ENCODE results near the gene WDR6. TPM values are rescaled to one million over a fixed set of nuclear protein-coding genes. Genes with fewer than 3 reads are reported as not detected.
"Not testable (repeated sequence)": the region's sequence is repeated elsewhere in the genome, so short reads cannot be mapped to it uniquely, and the experiment has no call there.

WDR6 gene
- total and polyA plus RNA-seq, 7 experiments from 2014 or later, result 147 to 335 (median 198) TPM

DNA sequence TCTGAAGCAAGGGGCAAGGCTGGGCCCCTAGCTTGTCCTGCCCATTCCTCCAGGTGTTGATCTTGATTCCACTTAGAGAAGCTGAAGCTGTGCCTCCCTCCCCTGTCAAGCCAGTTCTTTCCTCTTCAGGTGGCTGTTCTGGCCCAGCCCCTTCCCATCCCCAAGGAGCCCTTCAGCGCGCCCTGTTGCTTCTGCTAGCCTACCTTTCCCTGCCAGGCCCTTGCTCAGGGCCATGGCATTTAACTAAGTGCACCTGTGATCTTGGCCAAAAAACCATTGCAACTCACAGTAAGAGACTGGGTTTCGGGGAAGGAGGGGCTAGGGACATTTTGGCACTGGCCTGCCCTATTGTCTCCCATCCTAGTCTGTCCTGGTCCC lies 1.9 kb upstream of the WDR6 start:
- Histone ChIP-seq H3K27ac (ENCODE audit: low read depth, low read length) (no peak overlapping the region), H3K27me3 (ENCODE audit: control insufficient read depth in 2 of 2, insufficient read depth in 2 of 2, low read length in 2 of 2) (no peaks in the 10 kb centered on the region), H3K36me3 (ENCODE audit: control insufficient read depth in 2 of 3, insufficient read depth in 3 of 3, low read length in 3 of 3) (peaks cover 0 to 4% (median 0%) of the 10 kb centered on the region in 3 experiments), H3K4me1 (ENCODE audit: control insufficient read depth in 2 of 2, insufficient read depth in 2 of 2, low read length in 2 of 2) (peaks cover 8 to 16% of the 10 kb centered on the region in 2 donors), H3K9me3 (ENCODE audit: control insufficient read depth in 2 of 3, low read length in 3 of 3) (no peaks in the 10 kb centered on the region), H3K4me3 (ENCODE audit: low read length) (no peak overlapping the region)
- ChIA-PET POLR2A (interaction anchor here (0.6 to 10.4 kb wide), 5 partner anchors 10 to 88 kb away, joined by 4 to 247 read pairs (median 38); partner anchors contain the start of genes DALRD3, NDUFAF3, P4HTM and QRICH1), CTCF (interaction anchor here (2.3 kb wide), 1 partner anchor 16 kb away, joined by 11 read pairs; the partner anchor contains the start of gene NDUFAF3)
- no peaks in the 10 kb centered on the region for H3K27me3 Mint-ChIP-seq
- H3K9me3 Mint-ChIP-seq, result peaks cover 0 to 3% (median 0%) of the 10 kb centered on the region in 11 donors
- H3K27ac Mint-ChIP-seq, result peak overlapping the region in 1 of 9 donors; percentile 48
- peaks cover 0 to 5% (median 0%) of the 10 kb centered on the region in 5 donors for H3K36me3 Mint-ChIP-seq
- ATAC-seq (no peak), DNase-seq (no peak)
- intact Hi-C loops (cut with micrococcal nuclease), result loop anchor here (5.0 to 10.0 kb wide), 4 partner anchors 88 to 560 kb away; partner anchors contain the start of genes PFKFB4 (in 2 of the 2), ARIH2 (in 1 of the 2), ATRIP (in 1 of the 2) and CCDC51 (in 1 of the 2)
- H3K4me3 Mint-ChIP-seq, result peak overlapping the region in 2 of 10 donors; percentile 14 to 45
- H3K4me1 Mint-ChIP-seq, result peaks cover 14 to 29% (median 24%) of the 10 kb centered on the region in 7 donors

DNA sequence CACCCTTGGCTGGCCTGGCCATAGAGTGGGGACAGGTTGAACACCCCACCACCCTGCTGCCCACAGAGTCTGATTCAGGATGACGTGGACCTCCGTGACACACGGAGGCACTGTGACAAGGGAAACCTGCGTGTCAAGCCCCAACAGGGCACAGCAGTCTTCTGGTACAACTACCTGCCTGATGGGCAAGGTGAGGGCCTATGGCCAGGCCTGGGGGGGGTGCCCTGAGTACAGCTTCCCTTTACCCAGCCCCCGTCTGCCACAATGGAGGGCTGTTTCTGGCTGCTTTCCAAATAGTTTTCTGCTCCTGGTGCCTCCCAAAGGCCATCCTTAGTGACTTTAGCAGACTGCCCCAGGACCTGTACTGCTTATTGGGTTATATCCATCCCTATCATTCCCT lies 1.2 kb upstream of the WDR6 start:
- H3K27ac ChIP-seq (ENCODE audit: low read depth, low read length), result no peak overlapping the region
- POLR2A ChIA-PET, result interaction anchor here (0.8 to 10.4 kb wide), 8 partner anchors 8 to 334 kb away, joined by 3 to 247 read pairs (median 9); partner anchors contain the start of genes DALRD3, IMPDH2, NDUFAF3 and P4HTM
- DNase-seq, result no peak

DNA sequence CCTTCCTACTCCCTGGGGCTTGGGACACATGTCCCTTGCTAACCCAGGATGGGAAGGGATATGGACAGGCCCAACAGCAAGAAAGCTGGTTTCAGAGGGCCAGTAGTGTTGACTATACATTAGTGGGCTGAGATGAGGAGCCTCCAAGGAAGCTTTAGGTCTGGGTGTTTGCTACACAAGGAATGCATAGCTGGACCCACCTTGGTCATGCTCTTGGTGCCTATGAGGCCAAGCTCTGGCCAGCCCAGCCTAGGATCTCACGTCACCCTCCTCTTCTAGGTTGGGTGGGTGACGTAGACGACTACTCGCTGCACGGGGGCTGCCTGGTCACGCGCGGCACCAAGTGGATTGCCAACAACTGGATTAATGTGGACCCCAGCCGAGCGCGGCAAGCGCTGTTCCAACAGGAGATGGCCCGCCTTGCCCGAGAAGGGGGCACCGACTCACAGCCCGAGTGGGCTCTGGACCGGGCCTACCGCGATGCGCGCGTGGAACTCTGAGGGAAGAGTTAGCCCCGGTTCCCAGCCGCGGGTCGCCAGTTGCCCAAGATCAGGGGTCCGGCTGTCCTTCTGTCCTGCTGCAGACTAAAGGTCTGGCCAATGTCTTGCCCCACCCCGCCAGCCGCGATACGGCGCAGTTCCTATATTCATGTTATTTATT lies 653 bp upstream of the WDR6 start:
- H3K27ac ChIP-seq (ENCODE audit: low read depth, low read length), result peak overlapping the region; percentile 90
- intact Hi-C loops (cut with micrococcal nuclease), result loop anchor here (1.0 to 10.0 kb wide), 16 partner anchors 15 to 668 kb away; partner anchors contain the start of genes DAG1 (in 2 of the 2), PFKFB4 (in 2 of the 2), QRICH1 (in 2 of the 2) and APEH (in 1 of the 2)
- peaks cover 14 to 29% (median 24%) of the 10 kb centered on the region in 7 donors for H3K4me1 Mint-ChIP-seq
- H3K36me3 ChIP-seq (ENCODE audit: control insufficient read depth in 2 of 3, insufficient read depth in 3 of 3, low read length in 3 of 3), result peaks cover 0 to 8% (median 0%) of the 10 kb centered on the region in 3 experiments
- DNase-seq, result peak in 1 of 9 donors; percentile 25
- H3K4me3 ChIP-seq (ENCODE audit: low read length), result peak overlapping the region; percentile 96
- H3K27me3 Mint-ChIP-seq, result no peaks in the 10 kb centered on the region
- ChIA-PET POLR2A (interaction anchor here (0.7 to 10.4 kb wide), 21 partner anchors 9 to 491 kb away, joined by 3 to 247 read pairs (median 5); partner anchors contain the start of genes ARIH2, DAG1, DALRD3 and IMPDH2), CTCF (interaction anchor here (0.7 to 2.3 kb wide), 16 partner anchors 10 to 462 kb away, joined by 3 to 25 read pairs (median 6); partner anchors contain the start of genes IMPDH2, KLHDC8B, NDUFAF3 and P4HTM)
- no peak for ATAC-seq
- H3K27me3 ChIP-seq (ENCODE audit: control insufficient read depth in 2 of 2, insufficient read depth in 2 of 2, low read length in 2 of 2), result no peaks in the 10 kb centered on the region
- peaks cover 8 to 16% of the 10 kb centered on the region in 2 donors for H3K4me1 ChIP-seq (ENCODE audit: control insufficient read depth in 2 of 2, insufficient read depth in 2 of 2, low read length in 2 of 2)
- no peaks in the 10 kb centered on the region for H3K9me3 ChIP-seq (ENCODE audit: control insufficient read depth in 2 of 3, low read length in 3 of 3)
- peak overlapping the region; percentile 95 to 100 (median 98) for H3K27ac Mint-ChIP-seq
- peaks cover 0 to 5% (median 0%) of the 10 kb centered on the region in 5 donors for H3K36me3 Mint-ChIP-seq
- peaks cover 0 to 3% (median 0%) of the 10 kb centered on the region in 11 donors for H3K9me3 Mint-ChIP-seq
- H3K4me3 Mint-ChIP-seq, result peak overlapping the region; percentile 94 to 100 (median 98)

More for the DNA sequence above, 1.2 kb upstream of the WDR6 start:
- peaks cover 0 to 3% (median 0%) of the 10 kb centered on the region in 11 donors for H3K9me3 Mint-ChIP-seq
- no peak for ATAC-seq
- H3K27me3 Mint-ChIP-seq, result no peaks in the 10 kb centered on the region
- H3K4me3 Mint-ChIP-seq, result peak overlapping the region in 9 of 10 donors; percentile 94 to 100 (median 97)
- Histone ChIP-seq H3K36me3 (ENCODE audit: control insufficient read depth in 2 of 3, insufficient read depth in 3 of 3, low read length in 3 of 3) (peaks cover 0 to 4% (median 0%) of the 10 kb centered on the region in 3 experiments), H3K4me3 (ENCODE audit: low read length) (peak overlapping the region; percentile 96), H3K4me1 (ENCODE audit: control insufficient read depth in 2 of 2, insufficient read depth in 2 of 2, low read length in 2 of 2) (peaks cover 8 to 16% of the 10 kb centered on the region in 2 donors), H3K9me3 (ENCODE audit: control insufficient read depth in 2 of 3, low read length in 3 of 3) (no peaks in the 10 kb centered on the region), H3K27me3 (ENCODE audit: control insufficient read depth in 2 of 2, insufficient read depth in 2 of 2, low read length in 2 of 2) (no peaks in the 10 kb centered on the region)
- intact Hi-C loops (cut with micrococcal nuclease), result loop anchor here (2.0 to 10.0 kb wide), 5 partner anchors 89 to 669 kb away; partner anchors contain the start of genes PFKFB4 (in 2 of the 2), APEH (in 1 of the 2), ARIH2 (in 1 of the 2) and ATRIP (in 1 of the 2)
- H3K4me1 Mint-ChIP-seq, result peaks cover 14 to 29% (median 24%) of the 10 kb centered on the region in 7 donors
- CTCF ChIA-PET, result interaction anchor here (1.0 to 2.3 kb wide), 4 partner anchors 9 to 18 kb away, joined by 3 to 11 read pairs (median 9); partner anchors contain the start of gene NDUFAF3
- peaks cover 0 to 5% (median 0%) of the 10 kb centered on the region in 5 donors for H3K36me3 Mint-ChIP-seq
- peak overlapping the region in 6 of 9 donors; percentile 41 to 100 (median 98) for H3K27ac Mint-ChIP-seq

DNA sequence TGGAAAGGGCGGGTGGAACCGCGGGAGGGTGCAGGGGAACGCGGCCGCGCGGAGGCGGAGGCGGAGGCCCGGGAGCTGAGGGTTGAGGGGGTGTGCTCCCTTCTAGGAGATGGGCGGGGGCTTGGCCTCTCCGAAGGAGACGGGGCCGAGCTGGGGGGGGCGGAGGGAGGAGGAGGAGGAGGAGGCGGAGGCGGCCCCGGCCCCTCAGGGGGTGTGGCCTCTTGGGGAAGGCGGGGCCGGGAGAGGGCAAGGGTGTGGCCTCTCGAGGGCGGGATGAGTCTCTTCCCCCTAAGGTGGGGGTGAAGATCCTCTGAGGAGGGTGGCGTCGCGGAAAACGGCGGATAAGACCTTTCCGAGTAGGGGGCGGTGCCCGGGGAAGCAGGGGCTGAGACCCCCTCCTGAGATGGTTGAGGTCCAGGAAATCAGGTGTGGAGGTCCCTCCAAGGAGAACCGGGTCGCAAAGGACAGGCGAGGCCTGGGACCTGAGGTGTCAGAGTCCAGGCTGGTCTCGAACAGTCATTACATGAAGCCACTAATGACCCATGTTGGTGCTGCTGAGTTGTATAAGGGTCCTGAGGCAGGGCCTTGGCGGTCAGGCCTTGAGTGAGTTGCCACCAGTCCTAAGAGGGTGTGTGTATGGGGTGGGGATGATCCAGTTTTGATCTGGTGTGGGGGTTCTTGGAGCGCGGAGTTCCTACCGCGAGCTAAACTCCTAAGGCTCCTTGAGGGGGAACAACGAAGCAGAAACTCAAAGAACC lies 759 bp downstream of the WDR6 start:
- CTCF ChIA-PET, result interaction anchor here (0.6 to 2.1 kb wide), 11 partner anchors 9 to 437 kb away, joined by 3 to 25 read pairs (median 8); partner anchors contain the start of genes IMPDH2, NDUFAF3 and P4HTM
- Mint-ChIP-seq H3K27ac (peak overlapping the region; percentile 95 to 100 (median 98)), H3K27me3 (no peaks in the 10 kb centered on the region), H3K4me1 (peaks cover 14 to 36% (median 31%) of the 10 kb centered on the region in 7 donors), H3K9me3 (peaks cover 0 to 3% (median 0%) of the 10 kb centered on the region in 11 donors), H3K4me3 (peak overlapping the region; percentile 94 to 100 (median 98)), H3K36me3 (peaks cover 0 to 5% (median 0%) of the 10 kb centered on the region in 5 donors)
- POLR2A ChIA-PET, result interaction anchor here (0.6 to 10.4 kb wide), 20 partner anchors 11 to 1329 kb away, joined by 3 to 247 read pairs (median 4); partner anchors contain the start of genes ARIH2, DAG1, DALRD3 and IMPDH2
- DNase-seq, result peak; percentile 71 to 90 (median 81)
- H3K27me3 ChIP-seq (ENCODE audit: control insufficient read depth in 2 of 2, insufficient read depth in 2 of 2, low read length in 2 of 2), result no peaks in the 10 kb centered on the region
- H3K36me3 ChIP-seq (ENCODE audit: control insufficient read depth in 2 of 3, insufficient read depth in 3 of 3, low read length in 3 of 3), result peaks cover 0 to 22% (median under 1%) of the 10 kb centered on the region in 3 experiments
- H3K4me3 ChIP-seq (ENCODE audit: low read length), result peak overlapping the region; percentile 96
- H3K27ac ChIP-seq (ENCODE audit: low read depth, low read length), result peak overlapping the region; percentile 90
- peaks cover 8 to 16% of the 10 kb centered on the region in 2 donors for H3K4me1 ChIP-seq (ENCODE audit: control insufficient read depth in 2 of 2, insufficient read depth in 2 of 2, low read length in 2 of 2)
- ATAC-seq, result peak; percentile 74
- intact Hi-C loops (cut with micrococcal nuclease), result loop anchor here (1.0 to 10.0 kb wide), 16 partner anchors 13 to 667 kb away; partner anchors contain the start of genes DAG1 (in 2 of the 2), PFKFB4 (in 2 of the 2), QRICH1 (in 2 of the 2) and APEH (in 1 of the 2)
- no peaks in the 10 kb centered on the region for H3K9me3 ChIP-seq (ENCODE audit: control insufficient read depth in 2 of 3, low read length in 3 of 3)

DNA sequence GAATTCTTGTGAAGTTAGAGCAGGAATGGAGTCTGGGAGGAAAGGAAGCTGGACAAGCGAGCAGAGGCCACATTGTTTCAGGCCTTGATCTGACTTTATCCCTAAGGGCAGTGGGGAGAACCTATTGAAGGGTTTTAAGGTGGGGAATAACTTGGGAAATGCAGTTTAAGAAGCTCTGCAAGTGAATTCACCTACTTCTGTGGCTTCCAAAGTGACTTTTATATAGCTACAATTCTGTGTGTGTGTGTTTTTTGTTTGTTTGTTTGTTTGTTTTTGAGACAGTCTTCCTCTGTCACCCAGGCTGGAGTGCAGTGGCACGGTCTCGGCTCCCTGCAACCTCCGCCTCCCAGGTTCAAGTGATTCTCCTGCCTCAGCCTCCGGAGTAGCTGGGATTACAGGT lies 1.4 kb downstream of the WDR6 start:
- not testable (repeated sequence) for H3K9me3 ChIP-seq (ENCODE audit: control insufficient read depth in 2 of 3, low read length in 3 of 3); H3K27me3 Mint-ChIP-seq; H3K9me3 Mint-ChIP-seq; ATAC-seq; H3K36me3 Mint-ChIP-seq; H3K27me3 ChIP-seq (ENCODE audit: control insufficient read depth in 2 of 2, insufficient read depth in 2 of 2, low read length in 2 of 2); DNase-seq; H3K4me3 ChIP-seq (ENCODE audit: low read length)
- peak overlapping the region; percentile 90 for H3K27ac ChIP-seq (ENCODE audit: low read depth, low read length)
- peak overlapping the region; percentile 94 to 100 (median 98) for H3K4me3 Mint-ChIP-seq
- ChIA-PET CTCF (interaction anchor here (0.6 to 2.0 kb wide), 4 partner anchors 13 to 272 kb away, joined by 3 to 13 read pairs (median 8); partner anchors contain the start of genes NDUFAF3 and P4HTM), POLR2A (interaction anchor here (0.9 to 10.4 kb wide), 4 partner anchors 10 to 20 kb away, joined by 4 to 247 read pairs (median 68); partner anchors contain the start of genes DALRD3, IMPDH2, NDUFAF3 and P4HTM)
- H3K36me3 ChIP-seq (ENCODE audit: control insufficient read depth in 2 of 3, insufficient read depth in 3 of 3, low read length in 3 of 3), result peaks cover 0 to 29% (median 5%) of the 10 kb centered on the region in 3 experiments
- intact Hi-C loops (cut with micrococcal nuclease), result loop anchor here (5.0 to 10.0 kb wide), 4 partner anchors 91 to 564 kb away; partner anchors contain the start of genes PFKFB4 (in 2 of the 2), ARIH2 (in 1 of the 2), ATRIP (in 1 of the 2) and CCDC51 (in 1 of the 2)
- H3K27ac Mint-ChIP-seq, result peak overlapping the region; percentile 88 to 100 (median 98)
- H3K4me1 Mint-ChIP-seq, result peaks cover 14 to 36% (median 31%) of the 10 kb centered on the region in 7 donors
- peaks cover 8 to 16% of the 10 kb centered on the region in 2 donors for H3K4me1 ChIP-seq (ENCODE audit: control insufficient read depth in 2 of 2, insufficient read depth in 2 of 2, low read length in 2 of 2)
